ENCODE measurements around the gene TOMM34.

DNA sequence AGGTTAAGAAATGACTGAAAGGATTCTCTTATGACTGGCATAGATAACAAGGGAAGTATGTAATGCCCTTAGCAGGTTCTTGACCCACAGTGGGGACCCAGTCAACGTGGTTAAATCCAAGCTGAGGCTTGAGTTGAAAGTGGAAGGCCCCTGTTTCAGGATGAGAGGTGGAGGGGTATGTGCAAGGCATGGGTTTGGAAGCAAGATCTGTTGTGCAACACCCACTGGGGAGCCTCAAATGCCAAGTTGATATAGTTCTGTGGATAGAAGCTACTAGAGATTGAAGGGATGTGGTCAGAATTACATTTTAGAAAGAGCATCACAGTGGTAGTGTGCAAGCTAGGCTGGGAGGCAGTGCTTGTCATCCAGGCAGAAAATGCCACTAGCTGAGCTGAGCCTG, 45.3 kb downstream of the TOMM34 start:
- TF ChIP-seq, protein P1, sequence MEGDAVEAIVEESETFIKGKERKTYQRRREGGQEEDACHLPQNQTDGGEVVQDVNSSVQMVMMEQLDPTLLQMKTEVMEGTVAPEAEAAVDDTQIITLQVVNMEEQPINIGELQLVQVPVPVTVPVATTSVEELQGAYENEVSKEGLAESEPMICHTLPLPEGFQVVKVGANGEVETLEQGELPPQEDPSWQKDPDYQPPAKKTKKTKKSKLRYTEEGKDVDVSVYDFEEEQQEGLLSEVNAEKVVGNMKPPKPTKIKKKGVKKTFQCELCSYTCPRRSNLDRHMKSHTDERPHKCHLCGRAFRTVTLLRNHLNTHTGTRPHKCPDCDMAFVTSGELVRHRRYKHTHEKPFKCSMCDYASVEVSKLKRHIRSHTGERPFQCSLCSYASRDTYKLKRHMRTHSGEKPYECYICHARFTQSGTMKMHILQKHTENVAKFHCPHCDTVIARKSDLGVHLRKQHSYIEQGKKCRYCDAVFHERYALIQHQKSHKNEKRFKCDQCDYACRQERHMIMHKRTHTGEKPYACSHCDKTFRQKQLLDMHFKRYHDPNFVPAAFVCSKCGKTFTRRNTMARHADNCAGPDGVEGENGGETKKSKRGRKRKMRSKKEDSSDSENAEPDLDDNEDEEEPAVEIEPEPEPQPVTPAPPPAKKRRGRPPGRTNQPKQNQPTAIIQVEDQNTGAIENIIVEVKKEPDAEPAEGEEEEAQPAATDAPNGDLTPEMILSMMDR (IDR thresholded peaks at IDR 0.05; ENCODE audit: low read length) = no peak
- no peak for TF ChIP-seq EZH2 (optimal IDR thresholded peaks at IDR 0.05; ENCODE audit: low read depth, low read length)
- no peak for TF ChIP-seq EZH2phosphoT487 (IDR thresholded peaks at IDR 0.05; ENCODE audit: low read length)
